Cerebellar cortex (tissue), 1 donor: Measurements from ENCODE around the gene HGFAC.
"Not testable (repeated sequence)": the region's sequence is repeated elsewhere in the genome, so short reads cannot be mapped to it uniquely, and the experiment has no call there.

Source experiments
- DNase-seq: peaks from one replicate; pipeline ENCODE4 v3.0.0-alpha.2; 2015; ENCODE audit warnings: low spot score

The HGFAC gene

GRCh38 chr4:3411190-3411589 lies 30.6 kb upstream of the HGFAC start:
- DNase-seq: not testable (repeated sequence)

- DNase-seq: no peak
Observed at GRCh38 chr4:3411676-3412075, 30.1 kb upstream of the HGFAC start.

GRCh38 chr4:3412257-3413020 lies 29.3 kb upstream of the HGFAC start:
- no peak for DNase-seq

- no peak for DNase-seq
Observed at GRCh38 chr4:3413217-3413671, 28.5 kb upstream of the HGFAC start.

- DNase-seq: no peak
Observed at GRCh38 chr4:3413675-3414420, 27.9 kb upstream of the HGFAC start.

- DNase-seq: no peak
Observed at GRCh38 chr4:3414421-3415279, 27.1 kb upstream of the HGFAC start.

GRCh38 chr4:3415471-3416141 lies 26.2 kb upstream of the HGFAC start:
- no peak for DNase-seq

- DNase-seq: no peak
Observed at GRCh38 chr4:3416270-3416669, 25.5 kb upstream of the HGFAC start.

- DNase-seq: no peak
Observed at GRCh38 chr4:3416821-3417221, 24.9 kb upstream of the HGFAC start.

GRCh38 chr4:3417448-3417847 lies 24.3 kb upstream of the HGFAC start:
- no peak for DNase-seq

GRCh38 chr4:3418029-3418762 lies 23.6 kb upstream of the HGFAC start:
- DNase-seq: no peak

- DNase-seq: no peak
Observed at GRCh38 chr4:3419836-3420605, 21.7 kb upstream of the HGFAC start.

- no peak for DNase-seq
Observed at GRCh38 chr4:3420606-3420955, 21.2 kb upstream of the HGFAC start.

GRCh38 chr4:3420956-3421355 lies 20.8 kb upstream of the HGFAC start:
- no peak for DNase-seq

GRCh38 chr4:3421470-3421869 lies 20.3 kb upstream of the HGFAC start:
- DNase-seq: no peak

GRCh38 chr4:3422241-3422801 lies 19.4 kb upstream of the HGFAC start:
- DNase-seq: no peak

GRCh38 chr4:3422808-3423297 lies 18.9 kb upstream of the HGFAC start:
- no peak for DNase-seq

- DNase-seq: no peak
Observed at GRCh38 chr4:3423406-3423805, 18.4 kb upstream of the HGFAC start.

GRCh38 chr4:3423952-3424351 lies 17.8 kb upstream of the HGFAC start:
- DNase-seq: no peak

- no peak for DNase-seq
Observed at GRCh38 chr4:3424522-3425095, 17.2 kb upstream of the HGFAC start.
